Stimulated activated CD4-positive, alpha-beta T cell treated with anti-CD3 and anti-CD28 coated beads, Interleukin-4, amount 100 ng/mL, for 4 hours (primary cell): ENCODE data around the gene FBXO31.

Source experiments
- DNase-seq, 2 experiments: peaks; one replicate each; pipeline ENCODE4 v3.0.0-alpha.2; 2020

Gene FBXO31

GRCh38 chr16:87361916-87362619 lies 21.5 kb downstream of the FBXO31 start:
- DNase-seq: no peak

DNA sequence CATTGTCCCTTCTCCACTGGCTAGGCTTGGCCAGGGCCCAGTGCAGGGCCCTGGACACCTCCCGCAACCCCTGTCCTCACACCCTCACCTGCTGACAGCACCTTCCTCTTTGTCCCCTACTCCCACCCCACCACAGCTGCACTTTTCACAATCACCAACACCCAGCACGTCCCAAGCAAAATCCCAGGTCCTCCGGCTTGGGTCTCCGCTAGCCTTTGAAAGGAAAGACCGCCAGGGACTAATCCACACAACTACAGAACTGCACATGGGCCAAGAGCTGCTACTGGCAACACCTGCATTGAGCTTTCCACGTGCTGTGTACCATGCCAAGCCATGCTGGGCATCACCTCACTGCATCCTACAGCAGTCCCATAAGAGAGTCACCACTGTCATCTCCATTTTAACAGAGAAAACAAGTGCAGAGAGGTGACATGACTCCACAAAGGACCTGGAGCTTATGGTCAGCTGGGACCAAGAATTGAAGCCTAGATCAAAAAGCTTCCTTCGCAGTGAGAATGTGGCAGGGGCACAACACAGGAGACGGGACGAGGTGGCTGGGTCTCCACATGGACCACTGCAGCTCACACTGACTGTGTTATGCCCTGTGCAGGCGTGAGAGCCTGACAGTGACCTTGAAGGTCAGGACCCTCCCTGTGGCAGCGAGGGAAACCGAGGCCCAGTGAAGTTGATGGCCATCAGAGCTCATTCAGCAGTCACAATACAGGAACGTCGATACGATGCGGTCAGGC lies 22.5 kb downstream of the FBXO31 start:
- DNase-seq: no peak

GRCh38 chr16:87359121-87359520 lies 24.5 kb downstream of the FBXO31 start:
- DNase-seq: no peak

- DNase-seq: no peak
Measured at GRCh38 chr16:87358696-87359095, 24.9 kb downstream of the FBXO31 start.

- no peak for DNase-seq
Measured at GRCh38 chr16:87358250-87358649, 25.3 kb downstream of the FBXO31 start.

GRCh38 chr16:87356491-87356853 lies 27.1 kb downstream of the FBXO31 start:
- DNase-seq: no peak

DNA sequence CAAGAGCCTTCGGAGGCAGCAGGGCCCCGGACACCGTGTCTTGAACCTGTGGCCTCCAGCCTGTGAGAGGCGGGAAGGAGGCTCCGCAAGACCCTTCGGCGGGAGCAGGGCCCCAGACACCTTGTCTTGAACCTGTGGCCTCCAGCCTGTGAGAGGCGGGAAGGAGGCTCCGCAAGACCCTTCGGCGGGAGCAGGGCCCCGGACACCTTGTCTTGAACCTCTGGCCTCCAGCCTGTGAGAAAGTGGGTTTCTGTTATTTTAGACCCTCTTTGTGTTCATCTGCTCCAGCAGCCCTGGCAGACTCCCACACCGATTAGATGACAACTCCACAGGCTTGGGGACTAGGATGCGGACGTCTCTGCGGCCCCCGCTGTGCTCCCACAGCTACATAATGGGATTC lies 30.0 kb downstream of the FBXO31 start:
- no peak for DNase-seq

DNA sequence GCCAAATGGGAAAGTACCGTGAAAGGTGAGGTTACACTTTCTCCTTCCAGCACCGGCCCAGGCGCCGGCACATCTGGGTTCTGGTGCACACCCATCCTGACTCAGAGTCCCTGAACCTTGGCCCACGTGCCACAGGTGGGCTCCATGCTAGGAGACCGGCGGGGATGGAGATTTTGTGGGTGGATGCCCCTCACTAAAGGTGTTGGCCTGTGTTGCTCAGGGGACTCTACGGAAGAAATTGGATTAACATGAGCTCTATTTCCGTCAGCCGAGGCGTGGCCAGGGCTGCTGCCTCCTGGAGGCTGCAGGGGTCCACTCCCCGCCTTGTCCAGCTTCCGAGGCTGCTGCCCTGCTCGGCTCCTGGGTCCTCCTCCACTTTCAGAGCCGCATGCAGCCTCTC lies 30.8 kb downstream of the FBXO31 start:
- DNase-seq: no peak

- no peak for DNase-seq
Measured at GRCh38 chr16:87351320-87351698, 32.3 kb downstream of the FBXO31 start.

- DNase-seq: no peak
Measured at GRCh38 chr16:87350681-87351319, 32.8 kb downstream of the FBXO31 start.

GRCh38 chr16:87350031-87350430 lies 33.5 kb downstream of the FBXO31 start:
- no peak for DNase-seq

- DNase-seq: no peak
Measured at GRCh38 chr16:87348616-87349157, 34.9 kb downstream of the FBXO31 start.

GRCh38 chr16:87347932-87348615 lies 35.5 kb downstream of the FBXO31 start:
- no peak for DNase-seq

DNA sequence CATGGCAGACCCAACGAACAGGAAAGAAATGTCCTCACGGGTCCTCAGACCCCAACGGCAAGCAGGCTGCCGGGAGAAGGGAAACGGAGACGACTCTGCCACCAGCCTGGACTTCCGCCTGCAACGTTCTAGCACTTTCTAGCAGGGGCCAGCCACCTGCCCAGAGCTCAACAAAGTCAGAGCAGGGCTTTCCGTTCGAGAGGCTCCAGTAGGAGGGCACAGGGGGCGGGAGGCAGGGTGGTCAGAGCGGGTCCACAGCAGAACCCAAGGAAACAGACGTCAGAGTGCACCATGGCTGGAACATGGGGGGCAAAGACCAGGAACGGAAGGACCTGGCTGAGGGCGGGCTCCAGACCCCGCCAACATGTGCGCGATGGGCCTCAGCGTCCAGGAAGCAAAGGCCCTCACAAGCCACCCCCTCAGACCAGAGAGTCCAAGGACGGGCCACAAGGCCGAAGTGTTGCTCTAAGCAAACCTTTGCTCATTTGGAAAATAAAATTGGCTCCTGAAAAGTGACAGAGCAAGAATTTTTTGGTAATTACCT lies 37.0 kb downstream of the FBXO31 start:
- no peak for DNase-seq

- no peak for DNase-seq
Measured at GRCh38 chr16:87345726-87346424, 37.7 kb downstream of the FBXO31 start.

GRCh38 chr16:87344931-87345631 lies 38.5 kb downstream of the FBXO31 start:
- peak; percentile 37 to 65 for DNase-seq

DNA sequence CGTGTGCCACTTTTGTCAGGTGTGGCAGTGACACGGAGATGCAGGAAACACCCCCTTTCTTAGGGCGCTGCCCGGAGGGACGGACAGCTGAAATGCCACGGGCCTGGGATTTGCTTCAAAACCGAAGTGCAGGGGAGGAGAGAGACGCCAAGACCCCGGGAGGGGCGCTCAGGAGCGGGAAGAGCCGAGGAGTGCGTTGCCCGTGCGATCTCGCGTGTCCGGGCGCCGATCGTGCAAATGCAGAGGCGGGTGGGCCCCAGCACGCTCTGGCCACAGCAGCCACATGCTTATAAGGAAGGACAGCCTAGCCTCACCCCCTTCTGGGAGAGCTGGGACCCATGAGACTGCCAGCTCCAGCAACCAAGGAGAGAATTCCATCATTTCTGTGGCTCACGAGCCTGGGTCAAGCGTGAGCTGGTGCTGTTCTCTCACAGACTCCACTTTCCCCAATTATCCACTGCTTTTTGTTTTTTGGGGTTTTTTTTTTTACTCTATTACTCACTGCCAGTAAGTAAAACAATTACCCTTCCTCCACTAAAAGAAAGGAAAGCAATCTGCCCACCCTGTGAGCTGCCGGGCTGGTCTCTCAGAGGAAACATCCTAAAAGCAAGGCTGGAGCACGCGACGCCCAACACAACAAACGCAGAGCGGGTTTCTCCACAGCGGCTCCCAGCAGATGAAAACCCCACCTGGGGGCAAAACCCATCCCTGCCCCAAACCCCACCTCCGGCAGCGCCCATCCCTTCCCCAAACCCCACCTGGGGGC lies 39.2 kb downstream of the FBXO31 start:
- DNase-seq: no peak

GRCh38 chr16:87343753-87344050 lies 39.9 kb downstream of the FBXO31 start:
- no peak for DNase-seq

GRCh38 chr16:87342978-87343752 lies 40.4 kb downstream of the FBXO31 start:
- DNase-seq: no peak

DNA sequence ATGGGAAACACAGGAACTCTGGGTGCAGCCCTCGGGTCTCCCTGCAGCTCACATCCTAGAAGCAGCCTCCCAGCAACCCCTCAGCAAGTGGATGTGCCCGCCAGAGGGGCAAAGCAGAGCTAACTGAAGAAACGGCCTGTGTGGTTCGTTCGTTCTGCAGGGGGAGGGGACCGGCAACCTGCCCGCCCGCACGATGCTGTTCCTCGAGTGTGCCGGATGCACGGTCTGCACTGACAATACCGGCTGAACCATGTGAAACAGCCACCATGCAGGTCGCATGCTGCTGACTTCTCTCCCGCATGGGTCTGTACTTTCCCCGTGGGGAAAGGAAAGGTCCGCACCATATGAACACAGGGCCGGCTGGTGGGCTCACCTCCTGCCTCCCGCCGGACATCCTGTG lies 41.1 kb downstream of the FBXO31 start:
- no peak for DNase-seq
